ENCODE results near the gene KIF26B. TPM values are rescaled to one million over a fixed set of nuclear protein-coding genes. Genes with fewer than 3 reads are reported as not detected.

The KIF26B gene
- total RNA-seq, 1 experiment from 2014 or later = 1.2 TPM

GRCh38 chr1:245241526-245242130 is 86.8 kb downstream of the KIF26B start:
- Mint-ChIP-seq H3K27me3 (ENCODE audit: low read depth) (peaks cover 4% of the 10 kb centered on the region; the same call in 1 of the 2 replicates), H3K4me1 (peaks cover 12% of the 10 kb centered on the region), H3K9me3 (no peaks in the 10 kb centered on the region), H3K36me3 (no peaks in the 10 kb centered on the region), H3K4me3 (no peak overlapping the region), H3K27ac (no peak overlapping the region)
- POLR2A ChIA-PET = interaction anchor here (0.7 kb wide), 1 partner anchor 12 kb away, joined by 3 read pairs; no protein-coding TSS in a partner anchor
- ATAC-seq (no peak), DNase-seq (ENCODE audit: low spot score) (no peak)
- TF ChIP-seq ZNF425 (CRISPR knock-in tag; conservative IDR thresholded peaks at IDR 0.05) (no peak), NFATC4 (CRISPR knock-in tag; IDR thresholded peaks at IDR 0.05) (no peak), NR2C2 (CRISPR knock-in tag; IDR thresholded peaks at IDR 0.05) (no peak), ZSCAN18 (CRISPR knock-in tag; IDR thresholded peaks at IDR 0.05) (no peak), ATF6 (CRISPR knock-in tag; IDR thresholded peaks at IDR 0.05) (no peak), ZNF232 (CRISPR knock-in tag; IDR thresholded peaks at IDR 0.05) (no peak), FOXP1 (CRISPR knock-in tag; IDR thresholded peaks at IDR 0.05; ENCODE audit: borderline replicate concordance) (no peak), PREB (CRISPR knock-in tag; IDR thresholded peaks at IDR 0.05; ENCODE audit: borderline replicate concordance) (no peak), USF2 (CRISPR knock-in tag; IDR thresholded peaks at IDR 0.05) (no peak)
- CTCF ChIA-PET = interaction anchor here (1.0 to 1.1 kb wide), 2 partner anchors 75 to 88 kb away, joined by 3 read pairs; no protein-coding TSS in a partner anchor

- H3K27me3 Mint-ChIP-seq (ENCODE audit: low read depth) = no peaks in the 10 kb centered on the region
- ChIA-PET POLR2A (no interaction called here), CTCF (no interaction called here)
- no peak for DNase-seq (ENCODE audit: low spot score)
- TF ChIP-seq PREB (CRISPR knock-in tag; IDR thresholded peaks at IDR 0.05; ENCODE audit: borderline replicate concordance) = no peak
- TF ChIP-seq FOXP1 (CRISPR knock-in tag; IDR thresholded peaks at IDR 0.05; ENCODE audit: borderline replicate concordance) = no peak
- TF ChIP-seq ERG (CRISPR knock-in tag; IDR thresholded peaks at IDR 0.05) = no peak
- no peak for TF ChIP-seq CDX4 (CRISPR knock-in tag; IDR thresholded peaks at IDR 0.05; ENCODE audit: borderline replicate concordance)
- TF ChIP-seq TEAD1 (CRISPR knock-in tag; IDR thresholded peaks at IDR 0.05) = no peak
- no peak for TF ChIP-seq ATF2 (CRISPR knock-in tag; IDR thresholded peaks at IDR 0.05; ENCODE audit: borderline replicate concordance, low read depth)
- ATAC-seq = no peak
- no peaks in the 10 kb centered on the region for H3K36me3 Mint-ChIP-seq
- H3K9me3 Mint-ChIP-seq = no peaks in the 10 kb centered on the region
- H3K4me3 Mint-ChIP-seq = no peak overlapping the region
- H3K4me1 Mint-ChIP-seq = peaks cover 14% of the 10 kb centered on the region
- no peak overlapping the region for H3K27ac Mint-ChIP-seq
These were observed 88.2 kb downstream of the KIF26B start for GRCh38 chr1:245242989-245243388.
